Aortic smooth muscle cell (primary cell): ENCODE data around the gene OR5B12. TPM values are rescaled to one million over a fixed set of nuclear protein-coding genes. Genes with fewer than 3 reads are reported as not detected.

Experiments
- total RNA-seq: library from RNA; depleted of rRNA; stranded (reverse); fragments of >200 nt; gene quantifications from 2 replicates; pipeline ENCODE4 v1.2.3, GENCODE V29; 2014

Gene OR5B12
- total RNA-seq, result not detected in 2 replicates

GRCh38 chr11:58442136-58442535, at the start of gene OR5B12:
OR5B12 (minus strand) TSS chr11:58442236; CDS start chr11:58440151, 2,085 bp downstream.

GRCh38 chr11:58428021-58428420, 14.0 kb downstream of the OR5B12 start, which contains the start of gene OR5B2:
OR5B2 (minus strand) TSS chr11:58428121; CDS start chr11:58423261, 4,860 bp downstream.

GRCh38 chr11:58406774-58407173, 35.3 kb downstream of the OR5B12 start, which contains the start of gene OR5B3:
OR5B3 (minus strand) TSS chr11:58406874; CDS start chr11:58403409, 3,465 bp downstream.

Other genes starting within 250 kb of the OR5B12 start
- not detected in 2 replicates for gene OR1S2, start 238.1 kb downstream of the OR5B12 start, total RNA-seq
- not detected in 2 replicates for gene OR1S1, start 229.5 kb downstream of the OR5B12 start, total RNA-seq
- gene OR10Q1, start 213.3 kb downstream of the OR5B12 start, total RNA-seq, result not detected in 2 replicates
- gene OR10W1, start 174.0 kb downstream of the OR5B12 start, total RNA-seq, result not detected in 2 replicates
- gene OR5B17, start 83.2 kb downstream of the OR5B12 start, total RNA-seq, result not detected in 2 replicates
- gene OR5B3, start 35.4 kb downstream of the OR5B12 start, total RNA-seq, result not detected in 2 replicates
- not detected in 2 replicates for gene OR5B2, start 14.1 kb downstream of the OR5B12 start, total RNA-seq
- not detected in 2 replicates for gene OR5B21, start 65.9 kb upstream of the OR5B12 start, total RNA-seq
- 3.9 and 4.9 TPM in 2 replicates for gene LPXN, start 133.6 kb upstream of the OR5B12 start, total RNA-seq
- 47.2 and 48.9 TPM in 2 replicates for gene ZFP91, start 136.8 kb upstream of the OR5B12 start, total RNA-seq
- gene CNTF, start 180.4 kb upstream of the OR5B12 start, total RNA-seq, result 0.92 and 1.9 TPM in 2 replicates